B cell (primary cell): ENCODE results near the gene TTC23. TPM values are rescaled to one million over a fixed set of nuclear protein-coding genes. Genes with fewer than 3 reads are reported as not detected.

Source experiments
- ATAC-seq: fragments of 200-7000 bp; cut with Tn5 transposase; one replicate; pipeline ENCODE4 v1.10.0; 2021; ENCODE audit warnings: low read depth, mild to moderate bottlenecking, moderate number of reproducible peaks, moderate library complexity
- CTCF ChIA-PET: fragments of 350-600 bp; sonication (Branson Sonifier 250); formaldehyde crosslinking; loops from one replicate; lab custom pipeline; 2021; ENCODE audit warnings: antibody characterized with exemption, inconsistent platforms; lab: Charles Lee
- POLR2A ChIA-PET: fragments of 350-600 bp; sonication (Branson Sonifier 250); formaldehyde crosslinking; loops from one replicate; lab custom pipeline; 2021; ENCODE audit warnings: antibody characterized with exemption; lab: Charles Lee
- DNase-seq: peaks from one replicate; pipeline ENCODE4 v3.0.0; 2013
- H2AFZ ChIP-seq: 2 replicates; pipeline ENCODE4 v1.6.1; 2012; ENCODE audit warnings: mild to moderate bottlenecking, low read depth, low read length; ENCODE audit not compliant: insufficient read depth, poor library complexity, severe bottlenecking
- H3K27ac ChIP-seq, 2 donors: 1 replicate in 1 of 2; 2 replicates in 1 of 2; pipeline ENCODE4 v1.5.1; 2012 to 2013; ENCODE audit warnings: low read length in 2 of 2, mild to moderate bottlenecking in 2 of 2, moderate library complexity in 1 of 2
- H3K27me3 ChIP-seq, 4 experiments: fragments of 200-600 bp in 1 of 4; sonication (generic) in 1 of 4; replicated peaks in 1 of 4; 1 replicate in 2 of 4; 2 replicates in 2 of 4; pipeline versions ENCODE4 v1.6.1 to v1.7.0; 2013 to 2016; ENCODE audit warnings: low read length in 3 of 4, mild to moderate bottlenecking in 2 of 4, mixed read lengths in 1 of 4, moderate library complexity in 1 of 4; ENCODE audit not compliant: insufficient read depth in 4 of 4, control insufficient read depth in 3 of 4; ENCODE audit errors: control extremely low read depth in 1 of 4
- H3K36me3 ChIP-seq, 2 experiments: replicated peaks in 1 of 2; 1 replicate in 1 of 2; 2 replicates in 1 of 2; pipeline versions ENCODE4 v1.6.1 to v1.7.1; 2013; ENCODE audit warnings: low read length in 1 of 2; ENCODE audit not compliant: insufficient read depth in 2 of 2, control insufficient read depth in 1 of 2; ENCODE audit errors: control extremely low read depth in 1 of 2, extremely low read depth in 1 of 2
- H3K4me1 ChIP-seq, 2 donors: fragments of 200-600 bp in 1 of 2; sonication (generic) in 1 of 2; 1 replicate in 1 of 2; 2 replicates in 1 of 2; pipeline versions ENCODE4 v1.5.1 to v1.6.1; 2013 to 2017; ENCODE audit warnings: low read length in 2 of 2; ENCODE audit not compliant: control insufficient read depth in 2 of 2, insufficient read depth in 2 of 2
- H3K4me2 ChIP-seq: replicated peaks from 2 replicates; pipeline ENCODE3; 2012; ENCODE audit warnings: mild to moderate bottlenecking, low read depth, low read length; ENCODE audit not compliant: poor library complexity, severe bottlenecking
- H3K4me3 ChIP-seq, 5 experiments: fragments of 200-600 bp in 1 of 5; sonication (generic) in 1 of 5; 1 replicate in 3 of 5; 2 replicates in 2 of 5; pipeline versions ENCODE4 v1.5.1 to v1.7.0; 2011 to 2016; ENCODE audit warnings: low read length in 4 of 5, mild to moderate bottlenecking in 4 of 5, low read depth in 2 of 5, control low read depth in 1 of 5, moderate library complexity in 1 of 5; ENCODE audit not compliant: insufficient read depth in 1 of 5; ENCODE audit errors: control extremely low read depth in 1 of 5, extremely low read depth in 1 of 5
- H3K79me2 ChIP-seq: fragments of 200-600 bp; sonication (generic); one replicate; pipeline ENCODE4 v1.6.0; 2016; ENCODE audit warnings: low read length; ENCODE audit not compliant: control insufficient read depth, insufficient read depth
- H3K9ac ChIP-seq: fragments of 200-600 bp; sonication (generic); 2 replicates; pipeline ENCODE4 v1.6.1; 2017; ENCODE audit warnings: mild to moderate bottlenecking, low read length, moderate library complexity
- H3K9me3 ChIP-seq, 3 donors: one replicate each; pipeline versions ENCODE4 v1.6.1 to v1.7.1; 2013; ENCODE audit warnings: low read length in 2 of 3; ENCODE audit not compliant: control insufficient read depth in 2 of 3, insufficient read depth in 1 of 3; ENCODE audit errors: control extremely low read depth in 1 of 3
- H4K20me1 ChIP-seq: 2 replicates; pipeline ENCODE4 v1.6.0; 2012; ENCODE audit warnings: mild to moderate bottlenecking, low read length; ENCODE audit not compliant: insufficient read depth, control insufficient read depth, poor library complexity, severe bottlenecking
- H3K27ac Mint-ChIP-seq: one replicate; pipeline ENCODE4 v1.8.0; 2021; ENCODE audit warnings: mixed read lengths
- H3K27me3 Mint-ChIP-seq: one replicate; pipeline ENCODE4 v1.8.0; 2021; ENCODE audit warnings: mixed read lengths
- H3K4me1 Mint-ChIP-seq: one replicate; pipeline ENCODE4 v1.8.0; 2021; ENCODE audit warnings: mixed read lengths
- H3K4me3 Mint-ChIP-seq: one replicate; pipeline ENCODE4 v1.8.0; 2021; ENCODE audit warnings: mixed read lengths
- H3K9me3 Mint-ChIP-seq: one replicate; pipeline ENCODE4 v1.8.0; 2022; ENCODE audit warnings: mixed read lengths; ENCODE audit not compliant: insufficient read depth
- CTCF ChIP-seq: fragments of 200-600 bp; IDR thresholded peaks from one replicate; pipeline ENCODE4 v1.8.0; 2022; ENCODE audit warnings: antibody characterized with exemption, mild to moderate bottlenecking
- EZH2 ChIP-seq: IDR thresholded peaks from 2 replicates; pipeline ENCODE4 v1.6.1; 2012; ENCODE audit warnings: borderline replicate concordance, low read depth, mild to moderate bottlenecking, moderate library complexity, low read length; ENCODE audit not compliant: insufficient read depth, poor library complexity, severe bottlenecking
- WGBS: methylation state at CpG from one replicate; pipeline ENCODE4 v1.1.5; 2013; ENCODE audit warnings: missing lambda C conversion rate; ENCODE audit not compliant: insufficient coverage; 5-methylcytosine and 5-hydroxymethylcytosine counted together
- intact Hi-C: fragments of 100-400 bp; cut with micrococcal nuclease; formaldehyde crosslinking; loops from one replicate; pipeline ENCODE4 v1.10.0; 2022
- polyA plus RNA-seq: library from polyadenylated mRNA; depleted of rRNA; stranded (reverse); fragments of >200 nt; gene quantifications from 2 replicates; pipeline ENCODE4 v1.2.3, GENCODE V29; 2012
- total RNA-seq, 2 donors: library from RNA; stranded (reverse); fragments of 120-200 nt in 1 of 2; gene quantifications; 1 replicate in 1 of 2; 2 replicates in 1 of 2; pipeline versions ENCODE4 v1.2.3 to v1.2.4, GENCODE V29; 2013 to 2022

The TTC23 gene
- total and polyA plus RNA-seq, 2 donors (not counting 1 experiment from before 2014, with no cell fraction given), result 0.15 to 1.9 TPM

- ATAC-seq, result no peak
- no peak for DNase-seq
- Histone ChIP-seq H3K27ac (no peak overlapping the region), H2AFZ (no peak overlapping the region), H3K9ac (no peak overlapping the region), H3K4me3 (no peak overlapping the region), H4K20me1 (no peaks in the 10 kb centered on the region), H3K36me3 (no peaks in the 10 kb centered on the region), H3K79me2 (no peaks in the 10 kb centered on the region), H3K4me1 (peaks cover 0 to 7% of the 10 kb centered on the region in 2 donors), H3K9me3 (no peaks in the 10 kb centered on the region), H3K4me2 (no peak overlapping the region), H3K27me3 (no peaks in the 10 kb centered on the region)
- TF ChIP-seq EZH2 (no peak), CTCF (no peak)
- Mint-ChIP-seq H3K9me3 (no peaks in the 10 kb centered on the region), H3K4me1 (peaks cover 4% of the 10 kb centered on the region), H3K27me3 (no peaks in the 10 kb centered on the region), H3K4me3 (no peak overlapping the region), H3K27ac (no peak overlapping the region)
- intact Hi-C loops, result no loop called here
- no CpG with 5 or more reads among the region's 4 CpGs for WGBS
- CTCF ChIA-PET, result no interaction called here
- POLR2A ChIA-PET, result no interaction called here
Observed at GRCh38 chr15:99244306-99244705, 5.1 kb downstream of the TTC23 start.

GRCh38 chr15:99241752-99242151 is 7.6 kb downstream of the TTC23 start:
- Mint-ChIP-seq H3K4me1 (peaks cover 4% of the 10 kb centered on the region), H3K4me3 (no peak overlapping the region), H3K27ac (no peak overlapping the region), H3K9me3 (no peaks in the 10 kb centered on the region), H3K27me3 (no peaks in the 10 kb centered on the region)
- Histone ChIP-seq H3K4me1 (peaks cover 0 to 5% of the 10 kb centered on the region in 2 donors), H4K20me1 (no peaks in the 10 kb centered on the region), H3K9me3 (no peaks in the 10 kb centered on the region), H3K79me2 (no peaks in the 10 kb centered on the region), H3K4me3 (no peak overlapping the region), H3K27me3 (no peaks in the 10 kb centered on the region), H2AFZ (no peak overlapping the region), H3K4me2 (no peak overlapping the region), H3K9ac (no peak overlapping the region), H3K27ac (no peak overlapping the region), H3K36me3 (no peaks in the 10 kb centered on the region)
- CTCF ChIA-PET, result no interaction called here
- POLR2A ChIA-PET, result no interaction called here
- intact Hi-C loops, result no loop called here
- DNase-seq, result no peak
- no peak for ATAC-seq
- 96% methylated on average over 9 of the region's 9 CpGs for WGBS
- TF ChIP-seq CTCF (no peak), EZH2 (no peak)
